Measurements from ENCODE around the gene HIPK2. TPM values are rescaled to one million over a fixed set of nuclear protein-coding genes. Genes with fewer than 3 reads are reported as not detected.

Gene HIPK2
- total RNA-seq, 1 donor from 2014 or later: 27.6 TPM

DNA sequence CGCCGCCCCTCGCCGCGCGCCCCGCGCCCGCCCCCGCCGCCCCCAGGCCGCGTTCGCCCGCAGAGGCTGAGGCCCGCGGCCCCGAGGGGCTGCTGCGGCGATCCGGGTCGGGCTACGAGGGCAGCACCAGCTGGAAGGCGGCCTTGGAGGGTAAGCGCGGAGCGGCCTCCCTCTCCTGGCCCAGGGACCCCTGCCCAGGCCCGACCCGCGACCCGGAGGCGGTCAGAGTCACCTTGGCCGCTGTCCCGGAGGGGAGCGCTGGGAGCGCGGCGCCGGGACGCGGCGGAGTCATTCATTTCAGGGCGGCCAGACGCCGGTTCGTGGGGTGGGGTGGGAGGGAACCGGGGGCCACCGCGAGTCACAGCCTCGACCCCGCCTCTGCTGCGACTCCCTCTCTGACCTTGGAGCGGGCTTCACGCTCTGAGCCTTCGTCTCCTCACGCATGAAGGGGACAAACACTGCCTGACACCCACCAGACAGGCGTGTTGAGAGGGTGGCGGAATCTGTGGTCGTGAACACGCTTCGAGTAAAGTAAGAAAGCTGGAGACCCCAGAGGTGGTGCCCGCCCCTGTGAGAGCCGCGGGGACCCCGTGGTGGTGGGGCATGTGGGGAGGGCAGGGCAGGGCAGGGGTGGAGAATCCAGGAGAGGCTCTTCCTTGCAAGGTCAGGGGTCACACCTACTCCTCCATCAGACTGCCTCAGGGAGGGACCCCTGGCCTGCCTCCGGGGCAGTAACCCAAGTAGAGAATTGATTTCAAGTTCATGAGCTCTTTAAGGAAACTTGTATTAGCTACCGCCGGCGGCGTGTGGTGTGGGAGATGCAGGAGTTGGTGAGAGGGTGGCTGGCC is 253.6 kb downstream of the HIPK2 start:
- H3K9me3 Mint-ChIP-seq: no peaks in the 10 kb centered on the region
- DNase-seq (ENCODE audit: low spot score): no peak
- peaks cover 50% of the 10 kb centered on the region for H3K27me3 Mint-ChIP-seq (ENCODE audit: low read depth)
- H3K4me1 Mint-ChIP-seq (ENCODE audit: low read depth): peaks cover 5% of the 10 kb centered on the region
- no peaks in the 10 kb centered on the region for H3K36me3 Mint-ChIP-seq (ENCODE audit: low read depth)
- intact Hi-C loops (cut with micrococcal nuclease): no loop called here
- H3K27ac Mint-ChIP-seq: no peak overlapping the region
- H3K4me3 Mint-ChIP-seq (ENCODE audit: low read depth): no peak overlapping the region

- Mint-ChIP-seq H3K36me3 (ENCODE audit: low read depth) (no peaks in the 10 kb centered on the region), H3K27ac (no peak within 1 kb of the TSS), H3K4me3 (ENCODE audit: low read depth) (no peak within 1 kb of the TSS), H3K9me3 (no peaks in the 10 kb centered on the region), H3K4me1 (ENCODE audit: low read depth) (peaks cover 5% of the 10 kb centered on the region), H3K27me3 (ENCODE audit: low read depth) (peaks cover 45% of the 10 kb centered on the region)
- intact Hi-C loops (cut with micrococcal nuclease): no loop called here
- no peak for DNase-seq (ENCODE audit: low spot score)
These were observed 254.4 kb downstream of the HIPK2 start, which contains the start of gene CLEC2L for GRCh38 chr7:139523199-139523941. Gene CLEC2L, plus strand, starts transcription at chr7:139523685. Its CDS starts 243 bp downstream, at chr7:139523928.

DNA sequence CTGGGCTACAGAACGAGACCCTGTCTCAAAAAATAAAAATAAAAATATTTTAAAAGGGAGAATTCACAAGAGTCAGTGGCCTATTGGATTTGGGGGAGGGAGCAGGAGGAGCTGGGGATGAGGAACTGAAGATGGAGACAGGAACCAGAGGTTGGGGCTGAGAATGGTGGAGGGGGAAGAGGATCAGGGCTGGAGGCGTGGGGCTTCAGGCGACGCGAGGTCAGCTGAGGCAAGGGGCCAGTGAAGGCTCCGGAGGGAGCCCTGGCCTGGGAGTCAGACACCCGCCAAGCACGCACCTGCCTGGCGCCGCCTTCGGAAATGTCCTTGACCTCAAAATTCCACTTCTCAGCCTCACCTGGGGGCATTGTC is 255.0 kb downstream of the HIPK2 start:
- intact Hi-C loops (cut with micrococcal nuclease): no loop called here
- peaks cover 43% of the 10 kb centered on the region for H3K27me3 Mint-ChIP-seq (ENCODE audit: low read depth)
- peaks cover 5% of the 10 kb centered on the region for H3K4me1 Mint-ChIP-seq (ENCODE audit: low read depth)
- no peak overlapping the region for H3K4me3 Mint-ChIP-seq (ENCODE audit: low read depth)
- DNase-seq (ENCODE audit: low spot score): no peak
- no peaks in the 10 kb centered on the region for H3K9me3 Mint-ChIP-seq
- no peak overlapping the region for H3K27ac Mint-ChIP-seq
- H3K36me3 Mint-ChIP-seq (ENCODE audit: low read depth): no peaks in the 10 kb centered on the region

GRCh38 chr7:139521439-139521838 is 256.4 kb downstream of the HIPK2 start:
- intact Hi-C loops (cut with micrococcal nuclease): no loop called here
- Mint-ChIP-seq H3K4me1 (ENCODE audit: low read depth) (peaks cover 2% of the 10 kb centered on the region), H3K9me3 (no peaks in the 10 kb centered on the region), H3K4me3 (ENCODE audit: low read depth) (no peak overlapping the region), H3K36me3 (ENCODE audit: low read depth) (no peaks in the 10 kb centered on the region), H3K27ac (no peak overlapping the region), H3K27me3 (ENCODE audit: low read depth) (peaks cover 44% of the 10 kb centered on the region)
- DNase-seq (ENCODE audit: low spot score): no peak

GRCh38 chr7:139515266-139515665 is 262.5 kb downstream of the HIPK2 start:
- no peak overlapping the region for H3K4me3 Mint-ChIP-seq (ENCODE audit: low read depth)
- peaks cover 6% of the 10 kb centered on the region for H3K27me3 Mint-ChIP-seq (ENCODE audit: low read depth)
- no peaks in the 10 kb centered on the region for H3K9me3 Mint-ChIP-seq
- intact Hi-C loops (cut with micrococcal nuclease): no loop called here
- H3K36me3 Mint-ChIP-seq (ENCODE audit: low read depth): no peaks in the 10 kb centered on the region
- H3K27ac Mint-ChIP-seq: no peak overlapping the region
- no peak for DNase-seq (ENCODE audit: low spot score)
- H3K4me1 Mint-ChIP-seq (ENCODE audit: low read depth): no peaks in the 10 kb centered on the region

Other genes starting within 250 kb of the HIPK2 start
- gene TBXAS1, start 51.3 kb upstream of the HIPK2 start, total RNA-seq: 1.7 and 2.0 TPM in 2 replicates

Data from activated T-helper 2 cell treated with anti-CD3 and anti-CD28 coated beads, Interferon-gamma antibody, Interleukin-2, Interleukin-4, amounts not matched to agents 10 μg/mL and 5 μg/mL and 100 μg/mL, durations not matched to agents 14 hours and 24 hours and 36 hours (primary cell).